HEK293T (cell line): ENCODE data around the gene ADPRS.
A peak's percentile ranks its signal among the peaks of the same experiment; 100 is the strongest.

ENCODE experiments used
- CTCF ChIA-PET: fragments of 350-600 bp; formaldehyde crosslinking; extraction: SDS; loops from one replicate; lab custom pipeline; 2021; ENCODE audit warnings: antibody characterized with exemption, inconsistent platforms; lab: Yijun Ruan, JAX
- POLR2A ChIA-PET: fragments of 350-600 bp; formaldehyde crosslinking; extraction: SDS; loops from one replicate; lab custom pipeline; 2020; ENCODE audit warnings: antibody characterized with exemption, inconsistent platforms; lab: Yijun Ruan, JAX
- DNase-seq: peaks from one replicate; pipeline ENCODE4 v3.0.0; 2012; ENCODE audit warnings: mixed read lengths; ENCODE audit errors: extremely low spot score
- ARNT ChIP-seq: fragments of 450-650 bp; IDR thresholded peaks from 2 replicates; pipeline ENCODE4 v1.6.1; 2017; ENCODE audit warnings: mild to moderate bottlenecking
- BHLHE40 ChIP-seq: fragments of 450-650 bp; IDR thresholded peaks from 2 replicates; pipeline ENCODE4 v1.6.1; 2016; ENCODE audit warnings: mild to moderate bottlenecking, moderate library complexity, borderline replicate concordance
- CTBP1 ChIP-seq: fragments of 450-650 bp; IDR thresholded peaks from 2 replicates; pipeline ENCODE4 v1.6.1; 2016; ENCODE audit warnings: borderline replicate concordance
- ELF4 ChIP-seq: fragments of 450-650 bp; IDR thresholded peaks from 2 replicates; pipeline ENCODE4 v1.6.1; 2017; ENCODE audit warnings: antibody characterized with exemption
- FOXA1 ChIP-seq: fragments of 450-650 bp; IDR thresholded peaks from 2 replicates; pipeline ENCODE4 v1.6.1; 2016; ENCODE audit warnings: mild to moderate bottlenecking
- FOXK2 ChIP-seq: fragments of 450-650 bp; IDR thresholded peaks from 2 replicates; pipeline ENCODE4 v1.6.1; 2016; ENCODE audit warnings: mild to moderate bottlenecking
- FOXM1 ChIP-seq: fragments of 450-650 bp; IDR thresholded peaks from 2 replicates; pipeline ENCODE4 v1.6.1; 2017; ENCODE audit warnings: mild to moderate bottlenecking, borderline replicate concordance
- HDGF ChIP-seq: fragments of 450-650 bp; IDR thresholded peaks from 2 replicates; pipeline ENCODE4 v1.6.1; 2017; ENCODE audit warnings: antibody characterized with exemption, borderline replicate concordance
- L3MBTL2 ChIP-seq: fragments of 450-650 bp; conservative IDR thresholded peaks from 2 replicates; pipeline ENCODE4 v1.6.1; 2016; ENCODE audit warnings: mild to moderate bottlenecking
- LEF1 ChIP-seq: fragments of 450-650 bp; IDR thresholded peaks from 2 replicates; pipeline ENCODE4 v1.6.1; 2017; ENCODE audit warnings: mild to moderate bottlenecking, borderline replicate concordance
- NFRKB ChIP-seq: fragments of 450-650 bp; IDR thresholded peaks from 2 replicates; pipeline ENCODE4 v1.6.1; 2016; ENCODE audit warnings: mild to moderate bottlenecking, moderate library complexity
- PKNOX1 ChIP-seq: fragments of 450-650 bp; IDR thresholded peaks from 2 replicates; pipeline ENCODE4 v1.6.1; 2016
- SP1 ChIP-seq: fragments of 450-650 bp; IDR thresholded peaks from 2 replicates; pipeline ENCODE4 v1.6.1; 2017
- SUZ12 ChIP-seq: fragments of 450-650 bp; IDR thresholded peaks from 2 replicates; pipeline ENCODE4 v1.6.1; 2016; ENCODE audit warnings: mild to moderate bottlenecking
- TARDBP ChIP-seq: fragments of 450-650 bp; IDR thresholded peaks from 2 replicates; pipeline ENCODE4 v1.6.1; 2016
- ZNF384 ChIP-seq: fragments of 450-650 bp; IDR thresholded peaks from 2 replicates; pipeline ENCODE4 v1.6.1; 2016

Gene ADPRS

GRCh38 chr1:36099681-36100341 is 11.1 kb downstream of the ADPRS start:
- DNase-seq, result peak; percentile 85
- TF ChIP-seq HDGF (no peak), FOXM1 (no peak), LEF1 (no peak), SP1 (no peak), PKNOX1 (no peak), ARNT (no peak), CTBP1 (no peak), FOXA1 (no peak), BHLHE40 (no peak), TARDBP (no peak), SUZ12 (no peak), ELF4 (no peak), FOXK2 (no peak), L3MBTL2 (no peak), ZNF384 (no peak), NFRKB (no peak)
- POLR2A ChIA-PET, result interaction anchor here (1.7 kb wide), 1 partner anchor 34 kb away, joined by 4 read pairs; no protein-coding TSS in a partner anchor
- CTCF ChIA-PET, result interaction anchor here (1.1 to 4.1 kb wide), 3 partner anchors 20 to 36 kb away, joined by 4 to 26 read pairs (median 5); no protein-coding TSS in a partner anchor

- no peak for TF ChIP-seq CTBP1
- no peak for TF ChIP-seq ELF4
- no peak for TF ChIP-seq LEF1
- TF ChIP-seq NFRKB, result no peak
- no peak for TF ChIP-seq TARDBP
- TF ChIP-seq ZNF384, result no peak
- TF ChIP-seq PKNOX1, result no peak
- TF ChIP-seq FOXM1, result no peak
- TF ChIP-seq L3MBTL2, result no peak
- no peak for TF ChIP-seq HDGF
- TF ChIP-seq FOXK2, result no peak
- no peak for TF ChIP-seq BHLHE40
- no peak for TF ChIP-seq FOXA1
- TF ChIP-seq ARNT, result no peak
- TF ChIP-seq SUZ12, result no peak
- TF ChIP-seq SP1, result no peak
- CTCF ChIA-PET, result interaction anchor here (0.6 to 4.1 kb wide), 3 partner anchors 19 to 83 kb away, joined by 3 to 26 read pairs (median 4); no protein-coding TSS in a partner anchor
- POLR2A ChIA-PET, result no interaction called here
- no peak for DNase-seq
Measured at GRCh38 chr1:36100376-36100775, 11.7 kb downstream of the ADPRS start.

- no peak for DNase-seq
- TF ChIP-seq ZNF384 (no peak), NFRKB (no peak)
- POLR2A ChIA-PET, result interaction anchor here (0.7 kb wide), 1 partner anchor 15 kb away, joined by 3 read pairs; no protein-coding TSS in a partner anchor
- CTCF ChIA-PET, result interaction anchor here (4.1 kb wide), 1 partner anchor 34 kb away, joined by 26 read pairs; no protein-coding TSS in a partner anchor
Measured at GRCh38 chr1:36101546-36101945, 12.9 kb downstream of the ADPRS start.

DNA sequence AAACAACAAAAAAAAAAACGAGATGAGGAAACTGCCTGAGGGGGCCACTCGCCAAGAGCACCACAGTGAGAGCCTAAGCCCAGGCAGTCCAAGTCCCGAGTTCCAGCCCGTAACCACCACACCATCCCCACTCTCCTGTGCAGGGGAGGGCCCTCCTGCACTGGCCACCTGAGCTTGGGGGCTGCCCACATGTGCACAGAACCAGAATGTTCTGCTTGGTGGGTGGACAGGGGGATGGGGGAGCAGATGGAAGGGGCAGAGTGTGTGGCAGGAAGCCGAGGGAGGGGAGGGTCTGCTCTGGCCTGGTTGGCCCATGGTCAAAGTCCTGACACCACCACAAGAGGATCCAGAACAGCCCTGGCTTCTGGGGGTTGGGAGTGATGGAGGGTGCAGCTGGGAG is 17.6 kb downstream of the ADPRS start:
- TF ChIP-seq SUZ12, result no peak
- TF ChIP-seq FOXK2, result no peak
- TF ChIP-seq NFRKB, result no peak
- no peak for TF ChIP-seq BHLHE40
- TF ChIP-seq HDGF, result no peak
- TF ChIP-seq L3MBTL2, result no peak
- no peak for TF ChIP-seq LEF1
- TF ChIP-seq PKNOX1, result no peak
- TF ChIP-seq ELF4, result no peak
- TF ChIP-seq FOXA1, result no peak
- TF ChIP-seq CTBP1, result no peak
- TF ChIP-seq FOXM1, result no peak
- TF ChIP-seq SP1, result no peak
- TF ChIP-seq TARDBP, result no peak
- ChIA-PET POLR2A (no interaction called here), CTCF (interaction anchor here (1.1 kb wide), 1 partner anchor 29 kb away, joined by 3 read pairs; no protein-coding TSS in a partner anchor)
- no peak for DNase-seq

- TF ChIP-seq ZNF384 (no peak), L3MBTL2 (no peak), CTBP1 (no peak), HDGF (no peak), BHLHE40 (no peak), LEF1 (no peak), ELF4 (no peak), FOXK2 (no peak), PKNOX1 (no peak), NFRKB (no peak), FOXM1 (no peak)
- ChIA-PET CTCF (no interaction called here), POLR2A (no interaction called here)
- no peak for DNase-seq
Measured at GRCh38 chr1:36107394-36107793, 18.7 kb downstream of the ADPRS start.
